ENCODE data around the gene SH3PXD2B. TPM values are rescaled to one million over a fixed set of nuclear protein-coding genes. Genes with fewer than 3 reads are reported as not detected.

Gene SH3PXD2B
- total and polyA plus RNA-seq, 2 of the 4 experiments (the other 2 are of a cell fraction) = 8.2 to 14.4 TPM

GRCh38 chr5:172362755-172363154 is 91.6 kb downstream of the SH3PXD2B start:
- Histone ChIP-seq H3K9ac (ENCODE audit: low read depth, low read length) (no peak overlapping the region), H2BK15ac (ENCODE audit: low read depth, low read length) (peak overlapping the region; percentile 13; the same call in 2 of the 3 replicates)
- in situ Hi-C loops (cut with MboI; ENCODE audit: low sequenced_read_pairs) = no loop called here

More at GRCh38 chr5:172362755-172363154, 91.6 kb downstream of the SH3PXD2B start:
- peak; percentile 31 for DNase-seq
- ChIA-PET CTCF (no interaction called here), POLR2A (ENCODE audit: unreplicated experiment) (no interaction called here)
- H3K4ac ChIP-seq (ENCODE audit: low read depth, low read length) = peak overlapping the region; percentile 95
- H3K4me3 ChIP-seq (ENCODE audit: insufficient read depth, low read depth, low read length) = no peak overlapping the region
- H2AK9ac ChIP-seq (replicated peaks; ENCODE audit: low read depth, low read length, poor library complexity) = peak overlapping the region; percentile 65
- peaks cover 40% of the 10 kb centered on the region for H3K36me3 ChIP-seq (ENCODE audit: control insufficient read depth, insufficient read depth, low read length)
- no peak overlapping the region for H3K23ac ChIP-seq (ENCODE audit: low read depth, low read length)
- peak overlapping the region; percentile 83; the same call in 1 of the 2 replicates for H3K27ac ChIP-seq (ENCODE audit: insufficient read depth, low read length)
- H4K8ac ChIP-seq (ENCODE audit: low read depth in 2 of 2, low read length in 2 of 2) = peak overlapping the region; percentile 9 to 87; a peak in 2 of 4 replicates
- no peaks in the 10 kb centered on the region for H3K27me3 ChIP-seq (ENCODE audit: control insufficient read depth, insufficient read depth, low read length)
- H2AK5ac ChIP-seq (ENCODE audit: low read depth, low read length) = peak overlapping the region; percentile 93
- H3K4me2 ChIP-seq (ENCODE audit: low read depth, low read length) = no peak overlapping the region
- intact Hi-C loops (cut with micrococcal nuclease) (no loop called here), dilution Hi-C loops (cut with HindIII; ENCODE audit: low sequenced_read_pairs, unreplicated experiment) (no loop called here)
- BruUV-seq (replicated peaks) = no TSS peak
- H3K4me1 ChIP-seq (ENCODE audit: control insufficient read depth, insufficient read depth, low read length) = peaks cover 8% of the 10 kb centered on the region
- no peaks in the 10 kb centered on the region for H4K20me1 ChIP-seq (ENCODE audit: insufficient read depth, low read length)
- H2BK20ac ChIP-seq (ENCODE audit: low read depth, low read length) = peak overlapping the region; percentile 86; the same call in 1 of the 2 replicates
- H3K9me3 ChIP-seq (ENCODE audit: control insufficient read depth, insufficient read depth, low read length) = no peaks in the 10 kb centered on the region
- peak overlapping the region; percentile 87 for H4K91ac ChIP-seq (ENCODE audit: insufficient read depth, low read depth, low read length)
- no peak for ATAC-seq (ENCODE audit: low read depth)
- H3K79me1 ChIP-seq (ENCODE audit: low read depth in 1 of 2, low read length in 2 of 2) = 0 out of 4 replicates have a peak, but pooled peaks cover 0 to 10% of the 10 kb centered on the region in 2 experiments
- 100% methylated on average over 2 of the region's 4 CpGs; no CpG with 5 or more reads in 1 of the 2 experiments for WGBS, 2 experiments (ENCODE audit: extremely low coverage in 2 of 2, insufficient read length in 1 of 2)
- peak overlapping the region; percentile 15 for H2BK5ac ChIP-seq (ENCODE audit: low read depth, low read length, poor library complexity, severe bottlenecking)
- H2AFZ ChIP-seq (replicated peaks; ENCODE audit: low read length, poor library complexity) = peak overlapping the region; percentile 24
- TF ChIP-seq POLR2A (IDR thresholded peaks at IDR 0.05; ENCODE audit: low read depth, low read length) = no peak
- no peak for TF ChIP-seq RAD21 (IDR thresholded peaks at IDR 0.05; ENCODE audit: low read length)
- no peak for TF ChIP-seq CHD1 (IDR thresholded peaks at IDR 0.05; ENCODE audit: low read depth, low read length)
- no peak for TF ChIP-seq MAZ (IDR thresholded peaks at IDR 0.05; ENCODE audit: borderline replicate concordance, low read depth, low read length)
- no peak for TF ChIP-seq SMC3 (IDR thresholded peaks at IDR 0.05; ENCODE audit: low read depth, low read length)
- TF ChIP-seq RCOR1 (IDR thresholded peaks at IDR 0.05; ENCODE audit: insufficient replicate concordance, low read length) = no peak
- TF ChIP-seq RFX5 (IDR thresholded peaks at IDR 0.05; ENCODE audit: low read depth, low read length) = no peak
- no peak for TF ChIP-seq BHLHE40 (IDR thresholded peaks at IDR 0.05; ENCODE audit: low read depth, low read length)
- no peak for TF ChIP-seq CTCF (conservative IDR thresholded peaks at IDR 0.05; ENCODE audit: low read depth, low read length)
- no peak for TF ChIP-seq FOS (IDR thresholded peaks at IDR 0.05; ENCODE audit: low read depth, low read length)
- TF ChIP-seq ELK1 (IDR thresholded peaks at IDR 0.05; ENCODE audit: borderline replicate concordance, low read depth, low read length) = no peak
- TF ChIP-seq USF2 (IDR thresholded peaks at IDR 0.05; ENCODE audit: low read depth, low read length) = no peak
- TF ChIP-seq CEBPB (IDR thresholded peaks at IDR 0.05; ENCODE audit: low read depth, low read length) = no peak
- no peak overlapping the region for H3K56ac ChIP-seq (ENCODE audit: extremely low read depth, insufficient read depth, low read length)
- H2BK120ac ChIP-seq (ENCODE audit: low read depth, low read length) = peak overlapping the region; percentile 91
- peak overlapping the region; percentile 73; the same call in 1 of the 2 replicates for H3K14ac ChIP-seq (replicated peaks; ENCODE audit: low read depth, low read length)
- no peak overlapping the region; the same call in 1 of the 2 replicates for H4K5ac ChIP-seq (ENCODE audit: low read depth, low read length)
- H3K9me1 ChIP-seq (ENCODE audit: insufficient read depth, low read length) = peaks cover 9% of the 10 kb centered on the region; the same call in 1 of the 2 replicates
- H3K18ac ChIP-seq (ENCODE audit: low read depth, low read length) = peak overlapping the region; percentile 42; the same call in 1 of the 2 replicates

Data from IMR-90 (cell line).